NT2/D1 (cell line): ENCODE data around the gene RELL1.

Source experiments
- YY1 ChIP-seq: IDR thresholded peaks from 2 replicates; pipeline ENCODE4 v1.6.1; 2011; ENCODE audit not compliant: insufficient read length, insufficient read depth
- ZNF274 ChIP-seq: IDR thresholded peaks from 2 replicates; pipeline ENCODE4 v1.6.1; 2011; ENCODE audit warnings: mild to moderate bottlenecking, low read depth, low read length

GRCh38 chr4:37603070-37603468 lies 83.1 kb downstream of the RELL1 start:
- TF ChIP-seq ZNF274 (no peak), YY1 (no peak)
